SK-N-SH treated with all-trans-retinoic acid at 6 μM for 48 hours (cell line): Measurements from ENCODE around the gene SUN3.

Source experiments
- ATAC-seq: fragments of 200-7000 bp; cut with Tn5 transposase; 3 replicates; pipeline ENCODE4 v1.9.1; 2020; ENCODE audit warnings: mild to moderate bottlenecking, moderate library complexity
- ARNTL ChIP-seq: fragments of 450-650 bp; formaldehyde crosslinking; IDR thresholded peaks from 2 replicates; pipeline ENCODE4 v1.5.0; 2020; ENCODE audit warnings: low read depth, mild to moderate bottlenecking, moderate library complexity, borderline replicate concordance
- BACH2 ChIP-seq: fragments of 250-450 bp; sonication (Bioruptor Pico); IDR thresholded peaks from 2 replicates; pipeline ENCODE4 v1.9.0; 2021; ENCODE audit warnings: mild to moderate bottlenecking, borderline replicate concordance
- CSDC2 ChIP-seq: fragments of 250-450 bp; sonication (Bioruptor Pico); IDR thresholded peaks from 2 replicates; pipeline ENCODE4 v1.5.0; 2020; ENCODE audit warnings: mild to moderate bottlenecking, moderate library complexity
- ESRRG ChIP-seq: fragments of 250-450 bp; sonication (Bioruptor Pico); IDR thresholded peaks from 2 replicates; pipeline ENCODE4 v1.6.1; 2021; ENCODE audit warnings: mild to moderate bottlenecking
- GLIS3 ChIP-seq: fragments of 250-450 bp; sonication (Bioruptor Pico); IDR thresholded peaks from 2 replicates; pipeline ENCODE4 v1.5.0; 2020; ENCODE audit warnings: mild to moderate bottlenecking, moderate library complexity
- OSR1 ChIP-seq: fragments of 250-450 bp; sonication (Bioruptor Pico); IDR thresholded peaks from 2 replicates; pipeline ENCODE4 v1.8.0; 2022; ENCODE audit warnings: moderate library complexity, mild to moderate bottlenecking, inconsistent platforms
- PPARA ChIP-seq: fragments of 250-450 bp; sonication (Bioruptor Pico); IDR thresholded peaks from 2 replicates; pipeline ENCODE4 v1.5.0; 2020; ENCODE audit warnings: mild to moderate bottlenecking, borderline replicate concordance
- RARB ChIP-seq: fragments of 250-450 bp; sonication (Bioruptor Pico); IDR thresholded peaks from 2 replicates; pipeline ENCODE4 v1.8.0; 2021; ENCODE audit warnings: mild to moderate bottlenecking, moderate library complexity
- TOX ChIP-seq: fragments of 250-450 bp; sonication (Bioruptor Pico); IDR thresholded peaks from 2 replicates; pipeline ENCODE4 v1.8.0; 2021; ENCODE audit warnings: mild to moderate bottlenecking, moderate library complexity, borderline replicate concordance
- ZC3H10 ChIP-seq: fragments of 250-450 bp; sonication (Bioruptor Pico); IDR thresholded peaks from 2 replicates; pipeline ENCODE4 v1.5.1; 2021; ENCODE audit warnings: mild to moderate bottlenecking, moderate library complexity
- ZFP3 ChIP-seq: fragments of 250-450 bp; sonication (Bioruptor Pico); IDR thresholded peaks from 2 replicates; pipeline ENCODE4 v1.5.0; 2020; ENCODE audit warnings: mild to moderate bottlenecking, moderate library complexity
- ZFP30 ChIP-seq: fragments of 450-650 bp; formaldehyde crosslinking; IDR thresholded peaks from 2 replicates; pipeline ENCODE4 v1.5.0; 2022; ENCODE audit warnings: mild to moderate bottlenecking, moderate library complexity
- ZNF70 ChIP-seq: fragments of 450-650 bp; formaldehyde crosslinking; IDR thresholded peaks from 2 replicates; pipeline ENCODE4 v1.5.0; 2020; ENCODE audit warnings: mild to moderate bottlenecking, moderate library complexity
- ZNF8 ChIP-seq: fragments of 450-650 bp; formaldehyde crosslinking; IDR thresholded peaks from 2 replicates; pipeline ENCODE4 v1.5.0; 2020; ENCODE audit warnings: mild to moderate bottlenecking, moderate library complexity
- TF ChIP-seq, protein P1 (sequence below): fragments of 250-450 bp; sonication (Bioruptor Pico); IDR thresholded peaks from 2 replicates; pipeline ENCODE4 v1.5.1; 2021; ENCODE audit warnings: mild to moderate bottlenecking, moderate library complexity
- TF ChIP-seq, protein P2 (sequence below): fragments of 250-450 bp; sonication (Bioruptor Pico); IDR thresholded peaks from 2 replicates; pipeline ENCODE4 v1.5.1; 2020; ENCODE audit warnings: low read depth, mild to moderate bottlenecking, moderate library complexity
- TF ChIP-seq, protein P3 (sequence below): fragments of 250-450 bp; sonication (Bioruptor Pico); IDR thresholded peaks from 2 replicates; pipeline ENCODE4 v1.8.0; 2020; ENCODE audit warnings: mild to moderate bottlenecking, moderate library complexity, borderline replicate concordance
- TF ChIP-seq, protein P4 (sequence below): fragments of 250-450 bp; sonication (Bioruptor Pico); IDR thresholded peaks from 2 replicates; pipeline ENCODE4 v1.8.0; 2021; ENCODE audit warnings: low read depth, mild to moderate bottlenecking, moderate library complexity, borderline replicate concordance
- TF ChIP-seq, protein P5 (sequence below): fragments of 250-450 bp; sonication (Bioruptor Pico); IDR thresholded peaks from 2 replicates; pipeline ENCODE4 v1.5.0; 2020; ENCODE audit warnings: mild to moderate bottlenecking, moderate library complexity

The SUN3 gene

DNA sequence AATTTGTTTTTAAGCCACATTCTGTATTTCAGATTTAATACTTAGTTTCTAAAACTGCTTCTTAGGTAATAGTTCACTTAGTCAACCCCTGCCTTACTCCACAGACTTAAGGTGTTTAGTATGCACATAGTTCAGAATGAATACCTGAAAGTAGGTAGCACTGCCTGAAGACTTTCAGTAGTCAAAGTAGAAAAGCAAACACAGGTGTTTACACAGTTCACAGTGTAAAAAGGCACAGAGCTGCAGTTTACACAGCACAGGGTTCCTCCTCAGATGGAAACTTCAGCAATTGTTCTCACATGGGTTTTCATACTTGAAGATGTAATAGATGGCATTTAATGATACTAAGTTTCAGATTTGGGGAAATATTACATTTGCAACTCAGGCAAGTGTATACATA is 77.5 kb downstream of the SUN3 start:
- TF ChIP-seq CSDC2 (CRISPR knock-in tag): no peak
- TF ChIP-seq BACH2 (CRISPR knock-in tag): no peak
- ATAC-seq: no peak

DNA sequence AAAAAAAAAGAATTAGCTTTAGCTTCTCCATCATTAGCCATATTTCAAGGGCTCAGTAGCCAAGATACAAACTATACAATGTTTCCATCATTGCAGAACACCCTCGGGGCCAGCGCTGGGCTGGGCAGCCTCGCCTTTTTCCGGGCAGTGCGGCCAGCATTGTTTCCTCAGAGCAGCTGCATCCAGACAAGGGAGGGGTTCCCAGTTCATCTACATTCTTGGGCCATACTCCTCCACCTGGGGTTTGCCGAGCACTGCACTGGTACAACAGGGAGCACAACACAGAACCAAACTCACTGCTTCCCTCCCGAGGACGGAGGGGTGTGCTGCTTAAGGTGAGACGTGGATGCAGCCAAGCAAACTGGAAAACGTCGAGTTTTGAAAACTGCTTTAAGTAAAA is 78.2 kb downstream of the SUN3 start:
- no peak for TF ChIP-seq ZFP3
- TF ChIP-seq ESRRG (CRISPR knock-in tag): no peak
- TF ChIP-seq, protein P1, sequence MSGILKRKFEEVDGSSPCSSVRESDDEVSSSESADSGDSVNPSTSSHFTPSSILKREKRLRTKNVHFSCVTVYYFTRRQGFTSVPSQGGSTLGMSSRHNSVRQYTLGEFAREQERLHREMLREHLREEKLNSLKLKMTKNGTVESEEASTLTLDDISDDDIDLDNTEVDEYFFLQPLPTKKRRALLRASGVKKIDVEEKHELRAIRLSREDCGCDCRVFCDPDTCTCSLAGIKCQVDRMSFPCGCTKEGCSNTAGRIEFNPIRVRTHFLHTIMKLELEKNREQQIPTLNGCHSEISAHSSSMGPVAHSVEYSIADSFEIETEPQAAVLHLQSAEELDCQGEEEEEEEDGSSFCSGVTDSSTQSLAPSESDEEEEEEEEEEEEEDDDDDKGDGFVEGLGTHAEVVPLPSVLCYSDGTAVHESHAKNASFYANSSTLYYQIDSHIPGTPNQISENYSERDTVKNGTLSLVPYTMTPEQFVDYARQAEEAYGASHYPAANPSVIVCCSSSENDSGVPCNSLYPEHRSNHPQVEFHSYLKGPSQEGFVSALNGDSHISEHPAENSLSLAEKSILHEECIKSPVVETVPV (CRISPR knock-in tag): no peak
- no peak for TF ChIP-seq ZNF8
- TF ChIP-seq ZFP30 (CRISPR knock-in tag): no peak
- TF ChIP-seq PPARA (CRISPR knock-in tag): no peak
- TF ChIP-seq, all 23 proteins: peak for 0
- no peak for ATAC-seq

DNA sequence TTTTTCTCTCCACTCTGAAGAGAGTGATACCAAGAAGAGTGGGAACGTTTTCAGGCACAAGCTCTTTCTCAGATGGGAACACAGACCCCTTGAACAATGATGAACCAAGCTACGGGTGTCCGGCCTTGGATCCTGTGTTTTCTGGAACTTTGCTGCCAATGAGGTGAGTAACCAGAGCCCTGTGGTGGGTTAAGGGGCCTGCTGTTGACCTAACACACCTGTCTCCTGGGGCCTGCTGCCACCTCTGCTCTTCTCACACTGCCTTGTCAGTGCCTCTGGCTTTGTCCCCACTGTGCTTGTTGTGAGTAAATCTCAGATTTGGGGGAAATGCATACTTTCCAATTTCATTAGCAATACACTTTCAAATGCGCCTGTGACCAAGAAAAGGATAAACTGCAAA is 79.2 kb downstream of the SUN3 start:
- no peak for ATAC-seq

DNA sequence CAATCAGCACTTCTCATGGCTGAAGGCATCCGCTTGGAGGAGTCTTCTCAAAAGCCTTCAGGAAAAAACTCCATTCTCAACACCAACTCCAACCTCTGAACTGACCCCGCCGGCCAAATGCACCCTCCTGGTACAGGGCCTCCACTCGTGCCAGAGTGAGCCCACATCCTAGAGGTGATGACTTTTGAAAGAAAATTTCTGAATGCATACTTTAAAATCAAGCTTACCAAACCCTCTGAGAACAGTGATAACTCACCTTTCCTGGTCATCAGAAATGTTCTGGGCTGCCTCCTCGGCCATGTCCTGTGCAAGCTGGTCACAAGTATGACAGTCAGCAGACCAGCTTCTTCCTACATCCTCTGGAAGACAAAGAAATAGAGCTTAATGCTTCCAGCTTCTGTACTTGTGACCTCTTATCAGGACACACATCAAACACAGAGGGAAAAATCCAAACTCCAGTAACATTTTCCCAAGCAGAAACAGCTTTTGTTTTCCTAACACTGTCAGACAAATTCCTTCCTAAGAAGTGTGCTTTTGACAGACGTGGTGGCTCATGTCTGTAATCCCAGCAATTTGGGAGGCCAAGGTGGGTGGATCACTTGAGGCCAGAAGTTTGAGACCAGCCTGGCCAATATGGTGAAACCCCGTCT is 80.6 kb downstream of the SUN3 start, which contains the start of gene PKD1L1:
TSS of gene PKD1L1 (minus strand) at position 326 of the 650 bp plus-strand sequence. CDS start at position 300, 26 bp downstream.
- ATAC-seq: no peak
- TF ChIP-seq OSR1 (CRISPR knock-in tag) (no peak), BACH2 (CRISPR knock-in tag) (no peak), CSDC2 (CRISPR knock-in tag) (no peak), TOX (no peak), RARB (no peak), PPARA (CRISPR knock-in tag) (no peak), GLIS3 (CRISPR knock-in tag) (no peak), ZFP30 (CRISPR knock-in tag) (no peak), ZNF70 (CRISPR knock-in tag) (no peak)
- TF ChIP-seq, protein P2, sequence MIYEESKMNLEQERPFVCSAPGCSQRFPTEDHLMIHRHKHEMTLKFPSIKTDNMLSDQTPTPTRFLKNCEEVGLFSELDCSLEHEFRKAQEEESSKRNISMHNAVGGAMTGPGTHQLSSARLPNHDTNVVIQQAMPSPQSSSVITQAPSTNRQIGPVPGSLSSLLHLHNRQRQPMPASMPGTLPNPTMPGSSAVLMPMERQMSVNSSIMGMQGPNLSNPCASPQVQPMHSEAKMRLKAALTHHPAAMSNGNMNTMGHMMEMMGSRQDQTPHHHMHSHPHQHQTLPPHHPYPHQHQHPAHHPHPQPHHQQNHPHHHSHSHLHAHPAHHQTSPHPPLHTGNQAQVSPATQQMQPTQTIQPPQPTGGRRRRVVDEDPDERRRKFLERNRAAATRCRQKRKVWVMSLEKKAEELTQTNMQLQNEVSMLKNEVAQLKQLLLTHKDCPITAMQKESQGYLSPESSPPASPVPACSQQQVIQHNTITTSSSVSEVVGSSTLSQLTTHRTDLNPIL (CRISPR knock-in tag): no peak
- TF ChIP-seq, protein P3, sequence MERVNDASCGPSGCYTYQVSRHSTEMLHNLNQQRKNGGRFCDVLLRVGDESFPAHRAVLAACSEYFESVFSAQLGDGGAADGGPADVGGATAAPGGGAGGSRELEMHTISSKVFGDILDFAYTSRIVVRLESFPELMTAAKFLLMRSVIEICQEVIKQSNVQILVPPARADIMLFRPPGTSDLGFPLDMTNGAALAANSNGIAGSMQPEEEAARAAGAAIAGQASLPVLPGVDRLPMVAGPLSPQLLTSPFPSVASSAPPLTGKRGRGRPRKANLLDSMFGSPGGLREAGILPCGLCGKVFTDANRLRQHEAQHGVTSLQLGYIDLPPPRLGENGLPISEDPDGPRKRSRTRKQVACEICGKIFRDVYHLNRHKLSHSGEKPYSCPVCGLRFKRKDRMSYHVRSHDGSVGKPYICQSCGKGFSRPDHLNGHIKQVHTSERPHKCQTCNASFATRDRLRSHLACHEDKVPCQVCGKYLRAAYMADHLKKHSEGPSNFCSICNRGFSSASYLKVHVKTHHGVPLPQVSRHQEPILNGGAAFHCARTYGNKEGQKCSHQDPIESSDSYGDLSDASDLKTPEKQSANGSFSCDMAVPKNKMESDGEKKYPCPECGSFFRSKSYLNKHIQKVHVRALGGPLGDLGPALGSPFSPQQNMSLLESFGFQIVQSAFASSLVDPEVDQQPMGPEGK: no peak
- TF ChIP-seq, protein P4, sequence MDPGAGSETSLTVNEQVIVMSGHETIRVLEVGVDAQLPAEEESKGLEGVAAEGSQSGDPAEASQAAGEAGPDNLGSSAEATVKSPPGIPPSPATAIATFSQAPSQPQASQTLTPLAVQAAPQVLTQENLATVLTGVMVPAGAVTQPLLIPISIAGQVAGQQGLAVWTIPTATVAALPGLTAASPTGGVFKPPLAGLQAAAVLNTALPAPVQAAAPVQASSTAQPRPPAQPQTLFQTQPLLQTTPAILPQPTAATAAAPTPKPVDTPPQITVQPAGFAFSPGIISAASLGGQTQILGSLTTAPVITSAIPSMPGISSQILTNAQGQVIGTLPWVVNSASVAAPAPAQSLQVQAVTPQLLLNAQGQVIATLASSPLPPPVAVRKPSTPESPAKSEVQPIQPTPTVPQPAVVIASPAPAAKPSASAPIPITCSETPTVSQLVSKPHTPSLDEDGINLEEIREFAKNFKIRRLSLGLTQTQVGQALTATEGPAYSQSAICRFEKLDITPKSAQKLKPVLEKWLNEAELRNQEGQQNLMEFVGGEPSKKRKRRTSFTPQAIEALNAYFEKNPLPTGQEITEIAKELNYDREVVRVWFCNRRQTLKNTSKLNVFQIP (CRISPR knock-in tag): no peak
- TF ChIP-seq, protein P1 (CRISPR knock-in tag): no peak

More for the DNA sequence above, 79.2 kb downstream of the SUN3 start:
- TF ChIP-seq TOX: no peak
- no peak for TF ChIP-seq RARB
- TF ChIP-seq GLIS3 (CRISPR knock-in tag): no peak
- TF ChIP-seq ZNF8: no peak
- no peak for TF ChIP-seq ESRRG (CRISPR knock-in tag)
- no peak for TF ChIP-seq ZC3H10
- TF ChIP-seq, protein P4 (CRISPR knock-in tag): no peak
- TF ChIP-seq, protein P5, sequence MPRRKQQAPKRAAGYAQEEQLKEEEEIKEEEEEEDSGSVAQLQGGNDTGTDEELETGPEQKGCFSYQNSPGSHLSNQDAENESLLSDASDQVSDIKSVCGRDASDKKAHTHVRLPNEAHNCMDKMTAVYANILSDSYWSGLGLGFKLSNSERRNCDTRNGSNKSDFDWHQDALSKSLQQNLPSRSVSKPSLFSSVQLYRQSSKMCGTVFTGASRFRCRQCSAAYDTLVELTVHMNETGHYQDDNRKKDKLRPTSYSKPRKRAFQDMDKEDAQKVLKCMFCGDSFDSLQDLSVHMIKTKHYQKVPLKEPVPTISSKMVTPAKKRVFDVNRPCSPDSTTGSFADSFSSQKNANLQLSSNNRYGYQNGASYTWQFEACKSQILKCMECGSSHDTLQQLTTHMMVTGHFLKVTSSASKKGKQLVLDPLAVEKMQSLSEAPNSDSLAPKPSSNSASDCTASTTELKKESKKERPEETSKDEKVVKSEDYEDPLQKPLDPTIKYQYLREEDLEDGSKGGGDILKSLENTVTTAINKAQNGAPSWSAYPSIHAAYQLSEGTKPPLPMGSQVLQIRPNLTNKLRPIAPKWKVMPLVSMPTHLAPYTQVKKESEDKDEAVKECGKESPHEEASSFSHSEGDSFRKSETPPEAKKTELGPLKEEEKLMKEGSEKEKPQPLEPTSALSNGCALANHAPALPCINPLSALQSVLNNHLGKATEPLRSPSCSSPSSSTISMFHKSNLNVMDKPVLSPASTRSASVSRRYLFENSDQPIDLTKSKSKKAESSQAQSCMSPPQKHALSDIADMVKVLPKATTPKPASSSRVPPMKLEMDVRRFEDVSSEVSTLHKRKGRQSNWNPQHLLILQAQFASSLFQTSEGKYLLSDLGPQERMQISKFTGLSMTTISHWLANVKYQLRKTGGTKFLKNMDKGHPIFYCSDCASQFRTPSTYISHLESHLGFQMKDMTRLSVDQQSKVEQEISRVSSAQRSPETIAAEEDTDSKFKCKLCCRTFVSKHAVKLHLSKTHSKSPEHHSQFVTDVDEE: no peak
- TF ChIP-seq ZFP3: no peak
- TF ChIP-seq ARNTL (CRISPR knock-in tag): no peak
